Measurements from ENCODE around the gene TRPC4. TPM values are rescaled to one million over a fixed set of nuclear protein-coding genes. Genes with fewer than 3 reads are reported as not detected.

Gene TRPC4
- total RNA-seq, 1 donor from 2014 or later: 0.26 TPM

GRCh38 chr13:37632294-37632693 lies 237.3 kb downstream of the TRPC4 start:
- DNase-seq (ENCODE audit: low read depth) (no peak), FAIRE-seq (no peak)
- no peak for TF ChIP-seq CTCF (IDR thresholded peaks at IDR 0.05; ENCODE audit: insufficient read depth, low read length, severe bottlenecking)
- no peaks in the 10 kb centered on the region for H3K27me3 ChIP-seq (ENCODE audit: control insufficient read depth, insufficient read depth, low read length)
- H3K36me3 ChIP-seq (ENCODE audit: control insufficient read depth, insufficient read depth, low read length): no peaks in the 10 kb centered on the region
- no peak overlapping the region for H3K4me3 ChIP-seq (ENCODE audit: low read depth, low read length)

- TF ChIP-seq CTCF (IDR thresholded peaks at IDR 0.05; ENCODE audit: insufficient read depth, low read length, severe bottlenecking): no peak
- no peaks in the 10 kb centered on the region for H3K27me3 ChIP-seq (ENCODE audit: control insufficient read depth, insufficient read depth, low read length)
- no peak overlapping the region for H3K4me3 ChIP-seq (ENCODE audit: low read depth, low read length)
- no peaks in the 10 kb centered on the region for H3K36me3 ChIP-seq (ENCODE audit: control insufficient read depth, insufficient read depth, low read length)
- no peak for FAIRE-seq
- no peak for DNase-seq (ENCODE audit: low read depth)
Observed at GRCh38 chr13:37627428-37627827, 242.1 kb downstream of the TRPC4 start.

- H3K27me3 ChIP-seq (ENCODE audit: control insufficient read depth, insufficient read depth, low read length): no peaks in the 10 kb centered on the region
- no peak overlapping the region for H3K4me3 ChIP-seq (ENCODE audit: low read depth, low read length)
- H3K36me3 ChIP-seq (ENCODE audit: control insufficient read depth, insufficient read depth, low read length): no peaks in the 10 kb centered on the region
- DNase-seq (ENCODE audit: low read depth): no peak
- FAIRE-seq: no peak
- TF ChIP-seq CTCF (IDR thresholded peaks at IDR 0.05; ENCODE audit: insufficient read depth, low read length, severe bottlenecking): no peak
Observed at GRCh38 chr13:37621811-37622361, 247.7 kb downstream of the TRPC4 start.

- Histone ChIP-seq H3K36me3 (ENCODE audit: control insufficient read depth, insufficient read depth, low read length) (no peaks in the 10 kb centered on the region), H3K27me3 (ENCODE audit: control insufficient read depth, insufficient read depth, low read length) (no peaks in the 10 kb centered on the region), H3K4me3 (ENCODE audit: low read depth, low read length) (no peak overlapping the region)
- DNase-seq (ENCODE audit: low read depth) (peak; percentile 20), FAIRE-seq (no peak)
- TF ChIP-seq CTCF (IDR thresholded peaks at IDR 0.05; ENCODE audit: insufficient read depth, low read length, severe bottlenecking): no peak
Observed at GRCh38 chr13:37618554-37618953, 251.0 kb downstream of the TRPC4 start.

GRCh38 chr13:37617173-37617572 lies 252.4 kb downstream of the TRPC4 start:
- no peaks in the 10 kb centered on the region for H3K27me3 ChIP-seq (ENCODE audit: control insufficient read depth, insufficient read depth, low read length)
- TF ChIP-seq CTCF (IDR thresholded peaks at IDR 0.05; ENCODE audit: insufficient read depth, low read length, severe bottlenecking): no peak
- DNase-seq (ENCODE audit: low read depth) (peak; percentile 30), FAIRE-seq (no peak)
- H3K4me3 ChIP-seq (ENCODE audit: low read depth, low read length): no peak overlapping the region
- H3K36me3 ChIP-seq (ENCODE audit: control insufficient read depth, insufficient read depth, low read length): no peaks in the 10 kb centered on the region

- FAIRE-seq: no peak
- no peak for DNase-seq (ENCODE audit: low read depth)
- no peaks in the 10 kb centered on the region for H3K27me3 ChIP-seq (ENCODE audit: control insufficient read depth, insufficient read depth, low read length)
- no peak overlapping the region for H3K4me3 ChIP-seq (ENCODE audit: low read depth, low read length)
- TF ChIP-seq CTCF (IDR thresholded peaks at IDR 0.05; ENCODE audit: insufficient read depth, low read length, severe bottlenecking): no peak
- no peaks in the 10 kb centered on the region for H3K36me3 ChIP-seq (ENCODE audit: control insufficient read depth, insufficient read depth, low read length)
Observed at GRCh38 chr13:37616131-37616530, 253.4 kb downstream of the TRPC4 start.
